Hematopoietic multipotent progenitor cell treated with erythropoietin and hydrocortisone succinate and interleukin-3 and kit ligand, for 17 days (in vitro differentiated cells): ENCODE measurements around the gene PAQR7.

Experiments used
- DNase-seq: peaks from one replicate; pipeline ENCODE4 v3.0.0-alpha.2; 2015; ENCODE audit warnings: low spot score

Gene PAQR7

GRCh38 chr1:25875154-25875855 lies at the start of gene PAQR7:
TSS of gene PAQR7 (minus strand) at chr1:25875708. CDS start at chr1:25863839, 11,869 bp downstream.
- peak; percentile 33 for DNase-seq

- no peak for DNase-seq
Observed at GRCh38 chr1:25924454-25924853, 48.9 kb upstream of the PAQR7 start.

- DNase-seq: no peak
Observed at GRCh38 chr1:25922971-25923552, 47.6 kb upstream of the PAQR7 start.

- no peak for DNase-seq
Observed at GRCh38 chr1:25922056-25922970, 46.8 kb upstream of the PAQR7 start.

- DNase-seq: no peak
Observed at GRCh38 chr1:25918615-25919014, 43.1 kb upstream of the PAQR7 start.

- DNase-seq: no peak
Observed at GRCh38 chr1:25917996-25918395, 42.5 kb upstream of the PAQR7 start.

- DNase-seq: no peak
Observed at GRCh38 chr1:25916460-25916859, 41.0 kb upstream of the PAQR7 start.

- no peak for DNase-seq
Observed at GRCh38 chr1:25914074-25914995, 38.8 kb upstream of the PAQR7 start.

GRCh38 chr1:25913206-25913605 lies 37.7 kb upstream of the PAQR7 start:
- DNase-seq: no peak

GRCh38 chr1:25912076-25912831 lies 36.7 kb upstream of the PAQR7 start:
- no peak for DNase-seq

- DNase-seq: no peak
Observed at GRCh38 chr1:25911162-25911561, 35.7 kb upstream of the PAQR7 start.

GRCh38 chr1:25909040-25909439 lies 33.5 kb upstream of the PAQR7 start:
- no peak for DNase-seq

GRCh38 chr1:25908161-25908560 lies 32.7 kb upstream of the PAQR7 start:
- no peak for DNase-seq

GRCh38 chr1:25907601-25908000 lies 32.1 kb upstream of the PAQR7 start:
- DNase-seq: no peak

- DNase-seq: no peak
Observed at GRCh38 chr1:25906644-25907300, 31.3 kb upstream of the PAQR7 start.

GRCh38 chr1:25905680-25906643 lies 30.5 kb upstream of the PAQR7 start, which contains the start of gene STMN1:
TSS of gene STMN1 (minus strand) at chr1:25906419. CDS start at chr1:25904676, 1,743 bp downstream.
- DNase-seq: peak; percentile 52

GRCh38 chr1:25904943-25905679 lies 29.6 kb upstream of the PAQR7 start:
- DNase-seq: peak; percentile 83

GRCh38 chr1:25903986-25904385 lies 28.5 kb upstream of the PAQR7 start:
- no peak for DNase-seq
